Spleen (tissue), 7 donors: ENCODE results near the gene SDS.

Experiments used
- POLR2A ChIP-seq, 3 donors: fragments of 450-650 bp; IDR thresholded peaks; one replicate each; pipeline ENCODE4 v1.5.1; 2017; ENCODE audit warnings: antibody characterized with exemption in 3 of 3, mild to moderate bottlenecking in 1 of 3
- POLR2AphosphoS5 ChIP-seq, 3 donors: sonication (generic); formaldehyde crosslinking; IDR thresholded peaks; one replicate each; pipeline ENCODE4 v1.5.1; 2017; ENCODE audit warnings: antibody characterized with exemption in 3 of 3
- TF ChIP-seq, protein P1 (sequence below), 11 experiments: fragments of 200-600 bp in 7 of 11; fragments of 450-650 bp in 4 of 11; sonication (generic) in 4 of 11; IDR thresholded peaks in 8 of 11; conservative IDR thresholded peaks in 3 of 11; 1 replicate in 7 of 11; 2 replicates in 4 of 11; pipeline versions ENCODE4 v1.4.0 to v1.8.0; 2016 to 2021; ENCODE audit warnings: antibody characterized with exemption in 11 of 11, inconsistent platforms in 4 of 11, mild to moderate bottlenecking in 1 of 11
- donor health status: DM: no; HTN: no; CAD: no; lungs with moderate emphysema.
- donor health status: DM: no; HTN: no; CAD: no.
- donor health status: DM: no; HTN: no; CAD: no.

DNA sequence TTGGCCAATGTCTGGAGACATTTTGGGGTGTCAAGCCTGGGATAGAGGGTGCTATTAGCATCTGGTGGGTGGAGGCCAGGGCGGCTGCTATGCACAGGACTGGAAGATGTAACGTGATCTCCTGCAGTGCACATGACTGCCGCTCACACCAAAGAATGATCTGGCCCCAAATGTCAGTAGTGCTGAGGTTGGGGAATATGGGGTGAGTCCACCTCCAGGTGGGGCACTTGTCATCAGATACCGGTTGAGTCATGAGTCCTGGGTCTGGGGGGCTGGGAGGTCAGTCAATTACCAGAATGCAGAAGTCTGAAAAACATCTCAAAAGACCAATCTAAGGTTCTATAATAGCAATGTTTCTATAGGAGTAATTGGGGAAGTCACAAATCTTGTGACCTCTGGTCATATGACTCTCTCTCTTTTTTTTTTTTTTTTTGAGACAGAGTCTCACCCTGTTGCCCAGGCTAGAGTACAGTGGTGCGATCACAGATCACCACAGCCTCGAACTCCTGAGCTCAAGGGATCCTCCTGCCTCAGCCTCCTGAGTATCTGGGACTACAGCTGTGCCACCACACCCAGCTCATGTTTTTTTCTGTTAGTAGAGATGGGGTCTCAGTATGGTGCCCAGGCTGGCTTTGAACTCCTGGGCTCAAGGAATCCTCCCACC, 12.5 kb upstream of the SDS start:
- TF ChIP-seq, protein P1, sequence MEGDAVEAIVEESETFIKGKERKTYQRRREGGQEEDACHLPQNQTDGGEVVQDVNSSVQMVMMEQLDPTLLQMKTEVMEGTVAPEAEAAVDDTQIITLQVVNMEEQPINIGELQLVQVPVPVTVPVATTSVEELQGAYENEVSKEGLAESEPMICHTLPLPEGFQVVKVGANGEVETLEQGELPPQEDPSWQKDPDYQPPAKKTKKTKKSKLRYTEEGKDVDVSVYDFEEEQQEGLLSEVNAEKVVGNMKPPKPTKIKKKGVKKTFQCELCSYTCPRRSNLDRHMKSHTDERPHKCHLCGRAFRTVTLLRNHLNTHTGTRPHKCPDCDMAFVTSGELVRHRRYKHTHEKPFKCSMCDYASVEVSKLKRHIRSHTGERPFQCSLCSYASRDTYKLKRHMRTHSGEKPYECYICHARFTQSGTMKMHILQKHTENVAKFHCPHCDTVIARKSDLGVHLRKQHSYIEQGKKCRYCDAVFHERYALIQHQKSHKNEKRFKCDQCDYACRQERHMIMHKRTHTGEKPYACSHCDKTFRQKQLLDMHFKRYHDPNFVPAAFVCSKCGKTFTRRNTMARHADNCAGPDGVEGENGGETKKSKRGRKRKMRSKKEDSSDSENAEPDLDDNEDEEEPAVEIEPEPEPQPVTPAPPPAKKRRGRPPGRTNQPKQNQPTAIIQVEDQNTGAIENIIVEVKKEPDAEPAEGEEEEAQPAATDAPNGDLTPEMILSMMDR (IDR thresholded peaks at IDR 0.05 in 8 of 11, conservative IDR thresholded peaks at IDR 0.05 in 3 of 11): no peak
- no peak for TF ChIP-seq POLR2A (IDR thresholded peaks at IDR 0.05)
- TF ChIP-seq POLR2AphosphoS5 (IDR thresholded peaks at IDR 0.05): no peak
